ENCODE results near the gene QRFP. TPM values are rescaled to one million over a fixed set of nuclear protein-coding genes. Genes with fewer than 3 reads are reported as not detected.

Gene QRFP
- total RNA-seq, 1 donor from 2014 or later = not detected

- Mint-ChIP-seq H3K27ac (no peak overlapping the region), H3K4me3 (ENCODE audit: low read depth) (no peak overlapping the region), H3K4me1 (ENCODE audit: low read depth) (no peaks in the 10 kb centered on the region), H3K27me3 (ENCODE audit: low read depth) (peaks cover 26% of the 10 kb centered on the region), H3K36me3 (ENCODE audit: low read depth) (no peaks in the 10 kb centered on the region), H3K9me3 (no peaks in the 10 kb centered on the region)
- DNase-seq (ENCODE audit: low spot score) = no peak
- intact Hi-C loops (cut with micrococcal nuclease) = no loop called here
Measured at GRCh38 chr9:130930132-130930803, 33.7 kb upstream of the QRFP start.

- Mint-ChIP-seq H3K36me3 (ENCODE audit: low read depth) (no peaks in the 10 kb centered on the region), H3K4me3 (ENCODE audit: low read depth) (no peak overlapping the region), H3K4me1 (ENCODE audit: low read depth) (no peaks in the 10 kb centered on the region), H3K27me3 (ENCODE audit: low read depth) (peaks cover 20% of the 10 kb centered on the region), H3K9me3 (no peaks in the 10 kb centered on the region), H3K27ac (no peak overlapping the region)
- intact Hi-C loops (cut with micrococcal nuclease) = no loop called here
- no peak for DNase-seq (ENCODE audit: low spot score)
Measured at GRCh38 chr9:130929571-130930038, 33.0 kb upstream of the QRFP start.

- H3K9me3 Mint-ChIP-seq = no peaks in the 10 kb centered on the region
- no peak for DNase-seq (ENCODE audit: low spot score)
- peaks cover 18% of the 10 kb centered on the region for H3K27me3 Mint-ChIP-seq (ENCODE audit: low read depth)
- no peak overlapping the region for H3K4me3 Mint-ChIP-seq (ENCODE audit: low read depth)
- no peaks in the 10 kb centered on the region for H3K4me1 Mint-ChIP-seq (ENCODE audit: low read depth)
- H3K36me3 Mint-ChIP-seq (ENCODE audit: low read depth) = no peaks in the 10 kb centered on the region
- intact Hi-C loops (cut with micrococcal nuclease) = no loop called here
- no peak overlapping the region for H3K27ac Mint-ChIP-seq
Measured at GRCh38 chr9:130927995-130928900, 31.6 kb upstream of the QRFP start.

GRCh38 chr9:130927338-130927737 lies 30.7 kb upstream of the QRFP start:
- no peaks in the 10 kb centered on the region for H3K9me3 Mint-ChIP-seq
- no peak overlapping the region for H3K4me3 Mint-ChIP-seq (ENCODE audit: low read depth)
- no peak for DNase-seq (ENCODE audit: low spot score)
- no peaks in the 10 kb centered on the region for H3K4me1 Mint-ChIP-seq (ENCODE audit: low read depth)
- H3K27ac Mint-ChIP-seq = no peak overlapping the region
- intact Hi-C loops (cut with micrococcal nuclease) = no loop called here
- H3K36me3 Mint-ChIP-seq (ENCODE audit: low read depth) = no peaks in the 10 kb centered on the region
- H3K27me3 Mint-ChIP-seq (ENCODE audit: low read depth) = peaks cover 10% of the 10 kb centered on the region

GRCh38 chr9:130925050-130925678 lies 28.6 kb upstream of the QRFP start:
- intact Hi-C loops (cut with micrococcal nuclease) = no loop called here
- peaks cover 4% of the 10 kb centered on the region for H3K27me3 Mint-ChIP-seq (ENCODE audit: low read depth)
- H3K27ac Mint-ChIP-seq = no peak overlapping the region
- DNase-seq (ENCODE audit: low spot score) = no peak
- no peak overlapping the region for H3K4me3 Mint-ChIP-seq (ENCODE audit: low read depth)
- no peaks in the 10 kb centered on the region for H3K9me3 Mint-ChIP-seq
- no peaks in the 10 kb centered on the region for H3K4me1 Mint-ChIP-seq (ENCODE audit: low read depth)
- H3K36me3 Mint-ChIP-seq (ENCODE audit: low read depth) = no peaks in the 10 kb centered on the region

GRCh38 chr9:130924448-130924788 lies 27.8 kb upstream of the QRFP start:
- H3K9me3 Mint-ChIP-seq = no peaks in the 10 kb centered on the region
- no peak overlapping the region for H3K4me3 Mint-ChIP-seq (ENCODE audit: low read depth)
- no peak overlapping the region for H3K27ac Mint-ChIP-seq
- no peaks in the 10 kb centered on the region for H3K36me3 Mint-ChIP-seq (ENCODE audit: low read depth)
- intact Hi-C loops (cut with micrococcal nuclease) = no loop called here
- H3K4me1 Mint-ChIP-seq (ENCODE audit: low read depth) = no peaks in the 10 kb centered on the region
- DNase-seq (ENCODE audit: low spot score) = no peak
- peaks cover 4% of the 10 kb centered on the region for H3K27me3 Mint-ChIP-seq (ENCODE audit: low read depth)

- H3K4me1 Mint-ChIP-seq (ENCODE audit: low read depth) = no peaks in the 10 kb centered on the region
- H3K36me3 Mint-ChIP-seq (ENCODE audit: low read depth) = no peaks in the 10 kb centered on the region
- no peak for DNase-seq (ENCODE audit: low spot score)
- intact Hi-C loops (cut with micrococcal nuclease) = no loop called here
- no peak overlapping the region for H3K27ac Mint-ChIP-seq
- H3K4me3 Mint-ChIP-seq (ENCODE audit: low read depth) = no peak overlapping the region
- peaks cover 4% of the 10 kb centered on the region for H3K27me3 Mint-ChIP-seq (ENCODE audit: low read depth)
- H3K9me3 Mint-ChIP-seq = no peaks in the 10 kb centered on the region
Measured at GRCh38 chr9:130923611-130924447, 27.2 kb upstream of the QRFP start.

- no peak overlapping the region for H3K27ac Mint-ChIP-seq
- H3K4me1 Mint-ChIP-seq (ENCODE audit: low read depth) = no peaks in the 10 kb centered on the region
- H3K4me3 Mint-ChIP-seq (ENCODE audit: low read depth) = no peak overlapping the region
- no peak for DNase-seq (ENCODE audit: low spot score)
- H3K9me3 Mint-ChIP-seq = no peaks in the 10 kb centered on the region
- H3K27me3 Mint-ChIP-seq (ENCODE audit: low read depth) = peaks cover 4% of the 10 kb centered on the region
- no peaks in the 10 kb centered on the region for H3K36me3 Mint-ChIP-seq (ENCODE audit: low read depth)
- intact Hi-C loops (cut with micrococcal nuclease) = no loop called here
Measured at GRCh38 chr9:130922893-130923610, 26.4 kb upstream of the QRFP start.

- Mint-ChIP-seq H3K4me3 (ENCODE audit: low read depth) (no peak overlapping the region), H3K9me3 (no peaks in the 10 kb centered on the region), H3K27me3 (ENCODE audit: low read depth) (peaks cover 4% of the 10 kb centered on the region), H3K36me3 (ENCODE audit: low read depth) (no peaks in the 10 kb centered on the region), H3K4me1 (ENCODE audit: low read depth) (no peaks in the 10 kb centered on the region), H3K27ac (no peak overlapping the region)
- intact Hi-C loops (cut with micrococcal nuclease) = no loop called here
- DNase-seq (ENCODE audit: low spot score) = no peak
Measured at GRCh38 chr9:130921989-130922892, 25.6 kb upstream of the QRFP start.

- peaks cover 4% of the 10 kb centered on the region for H3K27me3 Mint-ChIP-seq (ENCODE audit: low read depth)
- H3K9me3 Mint-ChIP-seq = no peaks in the 10 kb centered on the region
- intact Hi-C loops (cut with micrococcal nuclease) = no loop called here
- no peaks in the 10 kb centered on the region for H3K36me3 Mint-ChIP-seq (ENCODE audit: low read depth)
- H3K27ac Mint-ChIP-seq = no peak overlapping the region
- H3K4me3 Mint-ChIP-seq (ENCODE audit: low read depth) = no peak overlapping the region
- DNase-seq (ENCODE audit: low spot score) = no peak
- no peaks in the 10 kb centered on the region for H3K4me1 Mint-ChIP-seq (ENCODE audit: low read depth)
Measured at GRCh38 chr9:130921300-130921988, 24.8 kb upstream of the QRFP start.

GRCh38 chr9:130920762-130921299 lies 24.2 kb upstream of the QRFP start:
- no peak overlapping the region for H3K4me3 Mint-ChIP-seq (ENCODE audit: low read depth)
- intact Hi-C loops (cut with micrococcal nuclease) = no loop called here
- DNase-seq (ENCODE audit: low spot score) = no peak
- H3K27ac Mint-ChIP-seq = no peak overlapping the region
- no peaks in the 10 kb centered on the region for H3K9me3 Mint-ChIP-seq
- no peaks in the 10 kb centered on the region for H3K36me3 Mint-ChIP-seq (ENCODE audit: low read depth)
- H3K4me1 Mint-ChIP-seq (ENCODE audit: low read depth) = no peaks in the 10 kb centered on the region
- H3K27me3 Mint-ChIP-seq (ENCODE audit: low read depth) = peaks cover 1% of the 10 kb centered on the region

Measured in activated T-helper 2 cell treated with anti-CD3 and anti-CD28 coated beads, Interferon-gamma antibody, Interleukin-2, Interleukin-4, amounts not matched to agents 10 μg/mL and 5 μg/mL and 100 μg/mL, durations not matched to agents 14 hours and 24 hours and 36 hours (primary cell).